Activated CD8-positive, alpha-beta memory T cell treated with anti-CD3 and anti-CD28 coated beads for 48 hours (primary cell): ENCODE measurements around the gene GIT1.
A peak's percentile ranks its signal among the peaks of the same experiment; 100 is the strongest.
"Not testable (repeated sequence)": the region's sequence is repeated elsewhere in the genome, so short reads cannot be mapped to it uniquely, and the experiment has no call there.

Experiments used
- DNase-seq, 3 experiments: peaks; one replicate each; pipeline ENCODE4 v3.0.0-alpha.2; 2020; ENCODE audit warnings: low read depth in 2 of 3, low spot score in 2 of 3

GIT1 gene

DNA sequence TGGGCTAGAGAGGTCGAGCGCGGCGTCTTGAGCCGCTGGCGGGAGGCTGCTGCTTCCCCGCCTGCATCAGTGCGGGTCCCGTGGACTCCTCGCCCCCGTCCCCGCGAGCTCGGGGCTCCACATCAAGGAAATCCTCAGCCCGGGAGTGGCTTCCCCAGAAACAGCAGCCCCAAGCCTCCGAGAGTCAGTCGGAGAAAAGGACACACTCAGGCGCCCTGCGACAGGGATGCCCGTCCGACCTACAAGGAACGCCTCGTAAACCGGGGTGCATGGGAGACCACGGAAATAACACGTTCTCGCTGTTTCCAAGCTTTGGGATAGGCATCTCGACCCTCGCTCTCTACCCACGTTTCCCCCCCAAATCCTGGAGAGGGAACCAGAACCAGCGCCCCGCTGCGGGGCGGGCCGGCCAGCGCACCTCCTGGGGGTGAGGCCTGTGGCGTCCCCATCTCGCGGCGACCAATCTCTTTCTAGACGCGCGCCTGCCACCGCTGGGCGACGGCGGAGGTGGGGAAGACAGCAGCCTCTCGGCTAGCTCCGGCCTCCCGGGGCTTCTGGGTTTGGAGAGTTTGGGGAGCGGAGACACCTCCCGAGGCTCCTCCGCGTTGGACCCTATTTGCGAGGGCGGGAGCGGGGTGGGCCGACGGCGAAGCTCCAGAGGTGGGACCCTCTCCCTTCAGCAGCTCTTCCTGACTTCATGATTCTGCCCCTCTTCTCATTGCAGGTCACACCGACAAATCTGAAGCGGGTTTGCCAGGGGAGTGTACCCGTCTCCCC is 21.7 kb downstream of the GIT1 start:
- peak in 1 of 3 experiments; percentile 58 for DNase-seq

DNA sequence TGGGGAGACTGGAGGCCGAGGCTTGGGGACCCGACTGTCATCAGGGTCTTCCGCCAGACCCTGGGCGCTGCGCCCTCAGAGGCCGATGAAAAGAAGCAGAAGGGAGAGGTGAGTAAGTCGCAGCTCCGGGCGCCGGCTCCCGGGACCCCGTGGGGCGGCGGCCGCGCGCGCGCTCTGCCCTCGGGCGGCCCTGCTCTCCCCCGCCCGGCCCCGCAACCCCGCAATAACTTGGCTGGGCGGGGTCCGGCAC is 22.2 kb downstream of the GIT1 start:
- no peak for DNase-seq

DNA sequence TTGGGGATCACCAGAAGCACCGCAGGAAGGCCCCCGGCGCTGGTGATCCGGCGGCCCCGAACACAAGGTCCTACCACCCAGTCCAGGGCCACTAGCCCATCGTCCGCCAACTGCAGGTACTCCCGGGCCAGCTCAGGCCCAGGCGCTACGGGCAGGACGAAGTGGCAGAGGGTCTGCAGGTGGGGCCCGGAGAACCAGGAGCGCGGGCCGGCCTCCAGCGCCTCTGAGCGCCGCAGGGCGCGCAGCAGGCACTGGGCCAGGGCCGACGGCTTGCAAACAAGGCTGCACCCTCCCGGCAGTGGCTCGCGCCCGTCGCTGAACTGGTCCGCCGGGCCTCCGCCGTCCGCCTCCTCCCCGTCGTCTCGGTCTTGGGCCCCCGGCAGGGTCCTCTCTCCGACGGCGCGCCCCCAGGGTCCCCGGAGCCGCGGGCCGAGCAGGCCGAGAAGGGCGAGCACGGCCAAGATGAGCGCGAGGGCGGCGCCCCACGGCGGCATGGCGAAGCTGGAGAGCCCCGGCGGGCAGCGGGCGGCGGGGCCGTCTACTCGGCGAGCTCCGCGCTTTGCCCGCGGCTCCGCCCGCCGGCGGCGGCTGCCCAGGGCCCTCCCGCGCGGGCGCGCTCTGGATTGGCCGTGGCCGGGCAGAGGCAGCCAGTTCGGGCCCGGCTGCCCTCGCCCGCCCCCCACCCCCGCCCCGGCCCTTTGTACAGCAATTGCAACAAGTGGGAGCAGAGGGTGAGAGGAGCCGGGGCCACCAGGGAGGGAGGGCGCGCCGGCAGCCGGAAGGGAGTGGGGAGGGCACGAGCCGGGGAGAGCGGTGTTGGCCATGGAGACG is 22.8 kb downstream of the GIT1 start, which contains the start of gene ABHD15:
Gene ABHD15, minus strand, starts transcription at position 565 of the 831 bp plus-strand sequence. Its CDS starts 71 bp downstream, at position 494.
- peak in 2 of 3 experiments; percentile 53 to 55 for DNase-seq

DNA sequence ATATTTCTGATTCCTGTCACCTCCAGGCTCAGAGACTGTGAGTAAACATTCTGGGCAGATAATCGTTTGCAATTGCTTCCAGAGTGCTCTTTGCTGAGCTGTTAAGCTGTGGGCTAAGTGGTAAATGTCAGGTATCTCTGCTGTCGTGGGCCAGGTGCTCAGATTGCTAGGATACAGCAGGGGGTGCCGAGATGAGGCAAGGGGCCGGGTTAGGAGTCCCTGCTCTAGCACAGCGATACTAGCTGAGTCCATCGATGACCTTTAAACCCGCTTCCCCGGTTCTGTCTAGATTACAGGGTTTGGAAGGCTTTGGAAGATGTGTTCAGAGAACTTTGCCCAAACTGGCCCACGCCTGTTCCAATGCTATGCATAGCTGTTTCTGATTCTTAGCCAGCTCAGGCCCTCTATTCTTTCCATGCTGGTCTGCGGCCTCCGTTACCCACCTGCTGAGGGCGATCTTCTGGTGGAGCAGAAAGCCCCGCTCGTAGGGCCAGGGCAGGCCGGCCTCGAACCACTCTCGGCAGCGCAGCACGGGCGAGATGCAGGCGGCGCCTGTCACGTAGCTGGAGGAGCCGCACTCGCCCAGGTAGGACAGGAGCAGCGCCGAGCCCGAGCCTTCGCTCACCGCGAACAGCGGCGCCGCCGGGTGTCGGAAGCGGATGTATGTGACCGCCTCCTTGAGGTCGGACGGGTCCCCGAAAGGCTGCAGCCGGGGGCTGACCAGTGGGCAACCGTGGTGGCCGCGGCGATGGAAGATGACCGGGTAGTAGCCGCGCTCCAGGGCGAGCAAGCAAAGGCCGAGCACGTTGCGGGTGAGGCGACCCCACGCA is 23.6 kb downstream of the GIT1 start:
- DNase-seq = peak in 1 of 3 experiments; percentile 36

DNA sequence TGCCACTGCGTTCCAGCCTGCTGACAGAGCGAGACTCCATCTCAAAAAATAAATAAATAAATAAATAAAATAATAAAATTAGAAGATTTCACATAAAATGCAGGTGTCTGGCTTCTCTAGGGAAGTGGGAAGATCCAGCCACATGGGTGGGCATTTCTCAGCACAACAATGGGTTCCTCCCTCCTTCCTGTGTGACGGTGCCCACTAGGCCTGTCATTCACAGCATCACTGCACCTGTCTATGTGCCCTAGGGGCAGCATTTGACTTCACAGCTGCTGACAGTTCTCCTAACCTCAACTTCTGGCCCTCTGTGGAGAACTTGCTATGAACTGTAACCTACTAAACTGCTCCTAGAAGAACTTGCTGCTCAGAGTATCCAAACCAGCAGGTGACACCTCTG is 25.6 kb downstream of the GIT1 start:
- no peak for DNase-seq

DNA sequence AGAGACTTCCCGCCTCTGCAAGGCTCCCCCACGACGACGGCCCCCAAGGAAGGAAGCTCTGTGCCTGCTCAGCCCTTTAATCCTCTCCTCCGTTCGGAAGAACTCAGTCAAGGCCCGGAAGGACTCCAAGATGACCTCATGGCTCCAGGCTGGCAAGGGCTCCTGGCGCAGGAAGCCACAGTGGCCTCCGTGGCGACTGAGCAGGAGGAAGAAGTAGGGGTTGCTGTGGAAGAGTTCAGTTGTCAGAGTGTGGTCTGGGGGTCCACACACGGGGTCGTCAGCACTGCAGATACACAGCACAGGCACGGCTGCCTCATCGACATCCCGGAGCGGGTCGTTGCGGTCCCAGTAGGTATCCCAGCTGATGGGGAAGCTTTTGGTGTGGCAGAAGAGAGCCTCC is 26.8 kb downstream of the GIT1 start:
- DNase-seq = no peak

GRCh38 chr17:29561554-29562517 is 27.6 kb downstream of the GIT1 start:
- no peak for DNase-seq

DNA sequence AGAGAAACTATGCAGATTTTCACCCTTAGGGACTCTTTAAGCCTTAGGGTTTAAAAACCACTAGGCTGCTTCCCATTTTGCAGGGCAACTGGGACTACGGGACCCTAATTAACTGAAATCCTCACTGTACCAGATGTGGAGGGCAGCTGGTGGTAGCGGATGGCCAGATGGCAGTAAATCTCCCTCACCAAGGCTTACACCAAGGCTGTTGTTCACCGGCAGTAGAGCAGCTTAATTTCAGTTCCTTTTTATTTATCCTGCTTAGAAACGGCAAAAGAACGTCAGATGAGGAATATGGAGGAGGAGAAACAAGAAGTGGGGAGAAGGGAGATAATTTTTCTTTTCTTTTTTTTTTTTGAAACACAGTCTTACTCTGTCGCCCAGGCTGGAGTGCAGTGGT is 29.1 kb downstream of the GIT1 start:
- DNase-seq = no peak

DNA sequence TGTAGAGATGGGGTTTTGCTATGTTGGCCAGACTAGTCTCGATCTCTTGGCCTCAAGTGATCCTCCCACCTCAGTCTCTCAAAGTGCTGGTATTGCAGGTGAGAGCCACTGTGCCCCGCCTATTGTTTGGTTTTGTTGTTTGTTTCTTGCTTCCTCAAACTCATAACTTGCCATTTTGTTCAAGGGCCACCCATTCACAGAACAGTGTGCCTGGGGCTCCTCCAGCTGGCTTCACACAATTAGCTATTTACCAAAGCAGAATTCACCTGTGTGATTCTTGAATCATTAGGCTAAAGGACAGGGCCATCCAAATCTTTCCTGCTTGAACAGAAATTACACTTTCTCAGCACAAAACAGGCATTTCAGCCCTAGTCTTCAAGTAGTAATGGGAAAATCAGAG is 29.8 kb downstream of the GIT1 start:
- DNase-seq = no peak

GRCh38 chr17:29558139-29558538 is 31.3 kb downstream of the GIT1 start:
- not testable (repeated sequence) for DNase-seq

DNA sequence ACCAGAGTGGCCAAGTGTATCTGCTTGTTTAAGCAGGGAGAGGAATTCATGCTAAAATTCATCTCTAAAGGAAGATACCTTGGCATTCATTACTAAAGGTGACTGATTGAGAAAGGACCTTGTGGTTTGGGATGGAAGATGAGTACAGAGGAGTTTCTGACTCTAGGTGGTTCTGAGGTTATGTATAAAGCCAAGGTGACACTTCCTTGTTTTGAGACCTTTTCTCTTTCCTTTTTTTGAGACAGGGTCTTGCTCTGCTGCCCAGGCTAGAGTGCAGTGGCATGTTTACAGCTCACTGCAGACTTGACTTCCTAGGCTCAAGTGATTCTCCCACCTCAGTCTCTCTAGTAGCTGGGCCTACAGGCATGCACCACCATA is 31.7 kb downstream of the GIT1 start:
- DNase-seq = no peak

GRCh38 chr17:29557085-29557738 is 32.2 kb downstream of the GIT1 start:
- DNase-seq = no peak

DNA sequence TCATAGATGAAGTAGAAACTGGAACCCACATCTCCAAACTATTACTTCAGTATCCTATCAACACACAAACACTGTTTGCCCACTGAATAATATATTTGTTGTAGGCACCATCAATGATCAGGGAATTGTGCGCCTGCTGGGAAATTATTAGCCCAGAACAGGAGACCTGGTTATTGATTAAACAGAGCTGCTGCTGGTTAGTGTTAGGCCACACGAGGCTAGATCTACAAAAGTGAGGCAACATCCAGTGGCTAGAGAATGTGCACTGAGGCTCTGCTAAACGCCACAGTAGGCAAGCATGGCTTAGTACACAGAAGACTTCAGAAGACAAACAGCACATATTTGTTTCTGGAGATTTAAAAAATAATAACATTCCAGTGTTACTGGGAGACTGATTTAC is 33.6 kb downstream of the GIT1 start:
- no peak for DNase-seq

DNA sequence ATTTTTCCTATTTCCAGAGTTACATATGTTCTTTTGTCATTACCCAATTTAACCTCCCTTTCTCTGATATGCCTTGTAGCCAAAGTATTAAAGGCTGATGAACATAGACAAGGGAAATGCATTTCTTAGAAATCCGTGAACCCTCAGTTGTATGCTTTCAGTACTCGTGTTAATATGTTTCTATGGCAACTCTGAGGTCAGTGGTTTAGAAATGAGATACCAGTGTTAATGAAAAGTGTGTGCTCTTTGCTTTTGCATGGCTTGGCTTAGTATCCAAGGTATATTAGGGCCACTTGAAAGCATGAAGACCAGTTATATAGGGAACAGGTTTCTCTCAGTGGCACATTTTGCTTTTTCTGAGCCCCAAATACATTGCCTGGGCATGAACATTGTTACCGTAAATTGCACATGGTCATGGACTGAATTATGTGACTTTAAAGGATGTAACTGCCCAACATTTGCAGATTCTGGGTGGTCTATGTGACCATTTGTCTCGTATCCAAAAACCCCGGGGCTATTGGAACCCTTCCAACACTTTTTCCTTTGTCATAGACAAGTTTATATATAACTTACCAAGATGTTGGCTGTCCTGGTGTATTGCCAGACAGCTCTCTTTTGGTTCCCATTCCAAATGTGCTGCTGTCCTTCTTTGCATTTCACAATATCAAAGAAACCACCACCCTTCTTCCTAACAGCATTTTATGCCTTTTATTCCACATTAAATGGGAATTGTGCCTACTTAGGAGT is 40.1 kb downstream of the GIT1 start:
- no peak for DNase-seq

GRCh38 chr17:29546830-29547229 is 42.6 kb downstream of the GIT1 start:
- DNase-seq = no peak

DNA sequence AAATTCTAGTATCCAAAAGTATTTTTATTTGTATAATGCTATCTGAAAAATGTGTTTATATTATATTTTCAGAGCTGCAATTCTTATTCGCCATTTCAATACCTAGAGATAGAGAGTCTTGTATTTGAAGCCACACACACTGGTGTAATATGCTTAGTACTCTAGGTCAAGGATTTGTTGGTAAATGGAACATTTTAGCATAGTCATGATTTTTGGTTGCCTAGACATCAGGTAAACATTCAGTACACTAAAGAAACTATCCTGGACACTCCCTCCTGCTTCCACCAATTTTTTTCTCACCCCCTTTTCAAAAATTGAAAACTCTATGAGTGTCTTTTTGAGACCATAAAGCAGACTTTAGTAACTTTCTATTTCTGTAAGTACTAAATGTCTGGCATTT is 43.4 kb downstream of the GIT1 start:
- DNase-seq = no peak

DNA sequence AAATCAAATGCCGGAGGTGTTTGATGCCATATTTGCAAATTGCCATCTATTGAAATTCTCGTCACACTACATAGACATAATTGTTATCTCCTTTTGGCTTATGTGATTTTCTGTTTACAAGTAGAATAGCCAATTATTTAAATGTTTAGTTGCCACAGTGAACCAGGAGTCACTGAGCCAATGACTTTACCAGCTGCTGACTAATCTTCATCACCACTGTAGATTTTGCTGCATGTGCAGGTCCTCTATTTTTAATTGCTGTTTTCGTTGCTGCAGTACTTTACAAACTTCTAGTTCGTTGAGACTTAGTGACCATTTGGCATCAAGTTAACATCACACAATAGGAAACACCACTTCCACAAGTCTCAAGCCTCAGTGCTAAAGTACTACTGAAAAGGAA is 45.4 kb downstream of the GIT1 start:
- DNase-seq = no peak

DNA sequence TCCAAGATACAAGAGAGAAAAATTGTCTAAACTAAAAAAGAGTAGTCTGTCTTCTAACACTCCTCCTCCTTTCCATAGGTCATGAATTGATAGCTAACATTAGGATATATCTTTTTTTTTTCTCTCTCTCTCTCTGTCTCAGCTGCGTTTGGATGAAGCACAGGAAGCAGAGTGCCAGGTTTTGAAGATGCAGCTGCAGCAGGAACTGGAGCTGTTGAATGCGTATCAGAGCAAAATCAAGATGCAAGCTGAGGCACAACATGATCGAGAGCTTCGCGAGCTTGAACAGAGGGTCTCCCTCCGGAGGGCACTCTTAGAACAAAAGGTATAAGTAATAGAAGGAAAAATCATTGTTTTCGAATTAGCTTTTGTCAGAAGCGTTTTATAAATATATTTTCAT is 55.5 kb downstream of the GIT1 start:
- no peak for DNase-seq

- no peak for DNase-seq
Observed at GRCh38 chr17:29526322-29526721, 63.1 kb downstream of the GIT1 start.
